Neural cell (in vitro differentiated cells): ENCODE measurements around the gene NCK2. TPM values are rescaled to one million over a fixed set of nuclear protein-coding genes. Genes with fewer than 3 reads are reported as not detected.

Experiments
- H2AFZ ChIP-seq: fragments of 200-600, 300-800 bp; sonication (generic), shearing (Covaris generic); 2 replicates; pipeline ENCODE4 v1.6.0; 2014; ENCODE audit warnings: low read depth, mild to moderate bottlenecking, antibody characterized with exemption, low read length, moderate library complexity
- H3F3A ChIP-seq: fragments of 200-600 bp; shearing (Covaris generic); 2 replicates; pipeline ENCODE4 v1.6.1; 2016; ENCODE audit warnings: mild to moderate bottlenecking, moderate library complexity, mixed read lengths, antibody characterized with exemption, low read length; ENCODE audit not compliant: insufficient read depth, poor library complexity, severe bottlenecking
- H3K27ac ChIP-seq: fragments of 200-600, 300-800 bp; sonication (generic), shearing (Covaris generic); 2 replicates; pipeline ENCODE4 v1.5.1; 2014; ENCODE audit warnings: mild to moderate bottlenecking, low read length, moderate library complexity
- H3K27me3 ChIP-seq: fragments of 300-800, 200-600 bp; sonication (generic), shearing (Covaris generic); 2 replicates; pipeline ENCODE4 v1.6.0; 2014; ENCODE audit warnings: mild to moderate bottlenecking, low read depth, low read length, moderate library complexity; ENCODE audit not compliant: insufficient read depth
- H3K36me3 ChIP-seq: fragments of 300-800, 200-600 bp; sonication (generic), shearing (Covaris generic); 2 replicates; pipeline ENCODE4 v1.5.1; 2014; ENCODE audit warnings: mild to moderate bottlenecking, antibody characterized with exemption, low read length, moderate library complexity; ENCODE audit not compliant: insufficient read depth
- H3K4me2 ChIP-seq: fragments of 300-800, 200-600 bp; sonication (generic), shearing (Covaris generic); 2 replicates; pipeline ENCODE4 v1.6.0; 2014; ENCODE audit warnings: mild to moderate bottlenecking, low read length
- H3K4me3 ChIP-seq: fragments of 300-800, 200-600 bp; sonication (generic), shearing (Covaris generic); 2 replicates; pipeline ENCODE4 v1.5.1; 2014; ENCODE audit warnings: mild to moderate bottlenecking, low read length, moderate library complexity
- H3K79me2 ChIP-seq: fragments of 200-600 bp; shearing (Covaris generic); replicated peaks from 2 replicates; pipeline ENCODE4 v1.6.0; 2014; ENCODE audit warnings: mild to moderate bottlenecking, low read length, moderate library complexity; ENCODE audit not compliant: insufficient read depth
- H3K9ac ChIP-seq: fragments of 300-800, 200-600 bp; sonication (generic), shearing (Covaris generic); 2 replicates; pipeline ENCODE4 v1.6.1; 2016; ENCODE audit warnings: mild to moderate bottlenecking, low read length, mixed read lengths
- H3K9me2 ChIP-seq: fragments of 200-600 bp; shearing (Covaris generic); 2 replicates; pipeline ENCODE4 v1.6.1; 2016; ENCODE audit warnings: mild to moderate bottlenecking, low read length, mixed read lengths; ENCODE audit not compliant: insufficient read depth
- H3K9me3 ChIP-seq: fragments of 200-600, 300-800 bp; sonication (generic), shearing (Covaris generic); 2 replicates; pipeline ENCODE4 v1.6.1; 2016; ENCODE audit warnings: mild to moderate bottlenecking, mixed run types, low read length, moderate library complexity, mixed read lengths
- H4K20me1 ChIP-seq: fragments of 200-600 bp; shearing (Covaris generic); 2 replicates; pipeline ENCODE4 v1.6.1; 2016; ENCODE audit warnings: mild to moderate bottlenecking, mixed run types; ENCODE audit not compliant: insufficient read depth
- EP300 ChIP-seq: fragments of 450-650 bp; conservative IDR thresholded peaks from 2 replicates; pipeline ENCODE4 v1.6.1; 2014; ENCODE audit warnings: antibody characterized with exemption, mild to moderate bottlenecking, moderate library complexity; ENCODE audit not compliant: poor library complexity, severe bottlenecking
- EZH2 ChIP-seq: fragments of 200-600, 300-800 bp; shearing (Covaris generic), sonication (generic); IDR thresholded peaks from 2 replicates; pipeline ENCODE4 v1.6.1; 2014; ENCODE audit warnings: antibody characterized with exemption, low read length, borderline replicate concordance, mild to moderate bottlenecking; ENCODE audit not compliant: insufficient read depth, poor library complexity, severe bottlenecking
- MXI1 ChIP-seq: fragments of 450-650 bp; conservative IDR thresholded peaks from 2 replicates; pipeline ENCODE4 v1.6.1; 2014; ENCODE audit warnings: antibody characterized with exemption, mild to moderate bottlenecking; ENCODE audit not compliant: poor library complexity, severe bottlenecking
- POLR2AphosphoS5 ChIP-seq: IDR thresholded peaks from 2 replicates; pipeline ENCODE4 v1.6.1; 2012
- RAD21 ChIP-seq: fragments of 450-650 bp; conservative IDR thresholded peaks from 2 replicates; pipeline ENCODE4 v1.6.1; 2014; ENCODE audit warnings: antibody characterized with exemption, mild to moderate bottlenecking, moderate library complexity
- SMC3 ChIP-seq: fragments of 450-650 bp; conservative IDR thresholded peaks from 2 replicates; pipeline ENCODE4 v1.6.1; 2014; ENCODE audit warnings: antibody characterized with exemption, mild to moderate bottlenecking, moderate library complexity; ENCODE audit not compliant: poor library complexity
- TAF1 ChIP-seq: IDR thresholded peaks from 2 replicates; pipeline ENCODE4 v1.6.1; 2012; ENCODE audit warnings: low read depth
- polyA plus RNA-seq: library from polyadenylated mRNA; depleted of rRNA; stranded (reverse); fragments of >200 nt; gene quantifications from 2 replicates; pipeline ENCODE4 v1.2.3, GENCODE V29; 2014
- TF ChIP-seq, protein P1 (sequence below): fragments of 450-650 bp; IDR thresholded peaks from 2 replicates; pipeline ENCODE4 v1.5.1; 2014; ENCODE audit warnings: antibody characterized with exemption, mild to moderate bottlenecking, moderate library complexity; ENCODE audit not compliant: poor library complexity, severe bottlenecking
- TF ChIP-seq, protein P2 (sequence below): IDR thresholded peaks from 2 replicates; pipeline ENCODE4 v1.6.1; 2012; ENCODE audit warnings: borderline replicate concordance

The NCK2 gene
- polyA plus RNA-seq, 1 donor from 2014 or later = 49.4 TPM

DNA sequence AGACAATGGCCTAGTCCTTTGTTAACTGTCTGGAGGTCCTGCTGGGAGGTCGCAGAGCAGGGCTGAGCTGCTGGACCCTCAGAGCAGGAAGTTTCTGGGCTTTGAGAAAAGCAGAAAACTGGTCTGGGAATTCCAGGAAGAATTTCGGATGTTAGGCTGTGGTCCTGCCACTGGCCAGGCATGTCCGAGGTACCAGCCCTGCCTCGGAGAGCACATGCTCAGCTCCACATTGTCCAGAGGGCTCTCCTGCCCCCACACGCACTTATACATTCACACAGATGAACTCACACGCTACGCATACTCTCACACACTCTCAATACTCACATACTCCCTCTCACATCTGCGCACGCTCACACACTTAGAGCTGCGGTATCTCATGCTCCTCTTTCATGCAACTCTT is 146.1 kb downstream of the NCK2 start:
- Histone ChIP-seq H3K36me3 (peaks cover 7% of the 10 kb centered on the region), H4K20me1 (no peaks in the 10 kb centered on the region), H3K79me2 (peaks cover 31% of the 10 kb centered on the region), H3K4me2 (no peak overlapping the region), H3K9me3 (no peaks in the 10 kb centered on the region), H3K9me2 (no peaks in the 10 kb centered on the region), H3K27ac (no peak overlapping the region), H2AFZ (no peak overlapping the region), H3K9ac (no peak overlapping the region), H3K27me3 (no peaks in the 10 kb centered on the region), H3F3A (no peaks in the 10 kb centered on the region), H3K4me3 (no peak overlapping the region)
- TF ChIP-seq, protein P1, sequence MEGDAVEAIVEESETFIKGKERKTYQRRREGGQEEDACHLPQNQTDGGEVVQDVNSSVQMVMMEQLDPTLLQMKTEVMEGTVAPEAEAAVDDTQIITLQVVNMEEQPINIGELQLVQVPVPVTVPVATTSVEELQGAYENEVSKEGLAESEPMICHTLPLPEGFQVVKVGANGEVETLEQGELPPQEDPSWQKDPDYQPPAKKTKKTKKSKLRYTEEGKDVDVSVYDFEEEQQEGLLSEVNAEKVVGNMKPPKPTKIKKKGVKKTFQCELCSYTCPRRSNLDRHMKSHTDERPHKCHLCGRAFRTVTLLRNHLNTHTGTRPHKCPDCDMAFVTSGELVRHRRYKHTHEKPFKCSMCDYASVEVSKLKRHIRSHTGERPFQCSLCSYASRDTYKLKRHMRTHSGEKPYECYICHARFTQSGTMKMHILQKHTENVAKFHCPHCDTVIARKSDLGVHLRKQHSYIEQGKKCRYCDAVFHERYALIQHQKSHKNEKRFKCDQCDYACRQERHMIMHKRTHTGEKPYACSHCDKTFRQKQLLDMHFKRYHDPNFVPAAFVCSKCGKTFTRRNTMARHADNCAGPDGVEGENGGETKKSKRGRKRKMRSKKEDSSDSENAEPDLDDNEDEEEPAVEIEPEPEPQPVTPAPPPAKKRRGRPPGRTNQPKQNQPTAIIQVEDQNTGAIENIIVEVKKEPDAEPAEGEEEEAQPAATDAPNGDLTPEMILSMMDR = no peak
- TF ChIP-seq EP300 = no peak
- no peak for TF ChIP-seq TAF1
- no peak for TF ChIP-seq POLR2AphosphoS5
- no peak for TF ChIP-seq SMC3
- no peak for TF ChIP-seq EZH2
- TF ChIP-seq, protein P2, sequence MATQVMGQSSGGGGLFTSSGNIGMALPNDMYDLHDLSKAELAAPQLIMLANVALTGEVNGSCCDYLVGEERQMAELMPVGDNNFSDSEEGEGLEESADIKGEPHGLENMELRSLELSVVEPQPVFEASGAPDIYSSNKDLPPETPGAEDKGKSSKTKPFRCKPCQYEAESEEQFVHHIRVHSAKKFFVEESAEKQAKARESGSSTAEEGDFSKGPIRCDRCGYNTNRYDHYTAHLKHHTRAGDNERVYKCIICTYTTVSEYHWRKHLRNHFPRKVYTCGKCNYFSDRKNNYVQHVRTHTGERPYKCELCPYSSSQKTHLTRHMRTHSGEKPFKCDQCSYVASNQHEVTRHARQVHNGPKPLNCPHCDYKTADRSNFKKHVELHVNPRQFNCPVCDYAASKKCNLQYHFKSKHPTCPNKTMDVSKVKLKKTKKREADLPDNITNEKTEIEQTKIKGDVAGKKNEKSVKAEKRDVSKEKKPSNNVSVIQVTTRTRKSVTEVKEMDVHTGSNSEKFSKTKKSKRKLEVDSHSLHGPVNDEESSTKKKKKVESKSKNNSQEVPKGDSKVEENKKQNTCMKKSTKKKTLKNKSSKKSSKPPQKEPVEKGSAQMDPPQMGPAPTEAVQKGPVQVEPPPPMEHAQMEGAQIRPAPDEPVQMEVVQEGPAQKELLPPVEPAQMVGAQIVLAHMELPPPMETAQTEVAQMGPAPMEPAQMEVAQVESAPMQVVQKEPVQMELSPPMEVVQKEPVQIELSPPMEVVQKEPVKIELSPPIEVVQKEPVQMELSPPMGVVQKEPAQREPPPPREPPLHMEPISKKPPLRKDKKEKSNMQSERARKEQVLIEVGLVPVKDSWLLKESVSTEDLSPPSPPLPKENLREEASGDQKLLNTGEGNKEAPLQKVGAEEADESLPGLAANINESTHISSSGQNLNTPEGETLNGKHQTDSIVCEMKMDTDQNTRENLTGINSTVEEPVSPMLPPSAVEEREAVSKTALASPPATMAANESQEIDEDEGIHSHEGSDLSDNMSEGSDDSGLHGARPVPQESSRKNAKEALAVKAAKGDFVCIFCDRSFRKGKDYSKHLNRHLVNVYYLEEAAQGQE = no peak
- TF ChIP-seq MXI1 = no peak
- TF ChIP-seq RAD21 = no peak

DNA sequence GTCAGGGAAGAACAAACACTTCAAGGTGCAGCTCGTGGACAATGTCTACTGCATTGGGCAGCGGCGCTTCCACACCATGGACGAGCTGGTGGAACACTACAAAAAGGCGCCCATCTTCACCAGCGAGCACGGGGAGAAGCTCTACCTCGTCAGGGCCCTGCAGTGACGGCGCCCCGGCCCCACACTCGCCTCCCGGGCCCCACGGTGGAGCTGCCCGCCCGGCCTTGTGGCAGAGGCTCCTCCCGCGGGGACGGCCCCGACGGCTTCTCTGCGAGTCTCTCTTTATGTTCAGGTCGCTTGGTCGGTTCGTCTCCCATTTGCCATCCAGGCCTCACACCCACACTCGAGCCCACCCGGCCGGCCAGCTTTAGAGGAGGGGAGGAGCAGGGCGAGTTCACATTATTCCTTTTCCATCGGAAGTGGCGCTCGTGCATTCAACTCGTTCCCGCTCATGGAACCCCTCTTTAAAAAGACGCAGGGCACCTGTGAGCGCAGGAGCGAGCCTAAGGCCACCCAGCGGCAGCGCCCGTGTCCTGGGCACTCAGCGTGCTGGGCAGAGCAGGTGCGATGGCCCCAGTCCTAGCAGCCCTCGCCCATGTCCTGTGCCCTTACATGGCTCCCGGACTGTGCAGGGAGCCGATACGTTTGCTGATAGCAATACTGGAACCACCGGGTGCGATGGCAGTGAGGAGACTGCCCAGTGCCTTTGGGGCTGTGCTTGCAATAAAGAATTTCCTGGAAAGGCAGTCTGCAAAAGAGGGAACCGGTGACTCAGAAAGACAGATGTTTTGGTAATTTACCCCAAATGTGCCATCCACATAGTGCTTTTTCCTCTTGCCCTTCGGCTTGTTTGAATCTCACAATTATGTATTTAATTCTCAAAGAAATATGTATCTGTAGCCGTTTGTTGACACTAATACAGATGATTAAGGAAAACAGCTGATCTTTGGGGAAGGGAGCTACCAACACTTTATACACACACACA is 148.6 kb downstream of the NCK2 start:
- TF ChIP-seq TAF1 = no peak
- TF ChIP-seq, protein P1 = no peak
- no peak for TF ChIP-seq RAD21
- no peak for TF ChIP-seq EZH2
- TF ChIP-seq, protein P2 = no peak
- no peak for TF ChIP-seq POLR2AphosphoS5
- no peak for TF ChIP-seq SMC3
- no peak for TF ChIP-seq MXI1
- no peak for TF ChIP-seq EP300
- Histone ChIP-seq H3K9me2 (no peaks in the 10 kb centered on the region), H3K79me2 (peaks cover 11% of the 10 kb centered on the region), H3K27ac (no peak overlapping the region), H3K4me3 (no peak overlapping the region), H3K4me2 (no peak overlapping the region), H2AFZ (no peak overlapping the region), H4K20me1 (no peaks in the 10 kb centered on the region), H3F3A (no peaks in the 10 kb centered on the region), H3K9ac (no peak overlapping the region), H3K9me3 (no peaks in the 10 kb centered on the region), H3K27me3 (no peaks in the 10 kb centered on the region), H3K36me3 (peaks cover 7% of the 10 kb centered on the region)
